HG02759 (cell line): Measurements from ENCODE around the gene ZBTB40.

ENCODE experiments used
- ATAC-seq: cut with Tn5 transposase; IDR thresholded peaks from one replicate; pipeline ENCODE4 v1.9.1; 2021; ENCODE audit warnings: mild to moderate bottlenecking, moderate library complexity; ENCODE audit not compliant: unreplicated experiment

Gene ZBTB40

DNA sequence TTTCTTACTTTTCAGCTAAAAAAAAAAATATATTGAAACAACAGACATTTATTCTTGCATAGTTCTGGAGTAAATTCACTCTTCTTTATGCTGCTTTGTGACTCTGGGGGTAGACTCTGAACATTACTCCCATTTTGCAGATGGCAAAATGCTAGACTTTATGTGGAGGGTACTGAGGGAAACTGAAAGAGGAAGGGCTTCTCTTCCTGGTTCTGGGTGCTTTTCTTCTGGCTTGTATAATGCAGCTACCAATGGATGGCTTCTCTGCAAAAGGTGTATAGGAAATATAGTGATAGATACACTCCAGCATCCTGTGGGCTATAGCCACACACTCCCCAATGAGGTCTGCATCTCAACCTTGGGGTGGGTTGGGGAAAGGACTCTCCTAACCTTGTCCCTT, 19.7 kb upstream of the ZBTB40 start:
- ATAC-seq: no peak

DNA sequence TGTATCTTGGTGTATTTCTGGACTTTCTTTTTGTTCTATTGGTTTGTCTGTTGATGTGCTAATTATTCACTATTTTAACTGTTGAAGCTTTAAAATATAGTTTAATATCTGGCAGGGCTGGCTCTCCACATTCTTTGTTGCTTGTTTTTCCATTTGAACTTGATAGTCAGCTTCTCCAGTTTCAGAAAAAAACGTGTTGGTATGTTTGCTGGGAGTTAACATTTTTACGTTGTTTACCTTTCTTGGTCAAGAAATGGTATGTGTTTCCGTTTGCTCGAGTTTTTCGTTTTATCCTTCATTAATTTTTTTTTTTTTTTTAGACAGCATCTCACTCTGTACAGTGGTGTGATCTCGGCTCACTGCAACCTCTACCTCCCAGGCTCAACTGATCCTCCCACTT, 16.9 kb upstream of the ZBTB40 start:
- no peak for ATAC-seq

- ATAC-seq: no peak
These were observed 14.7 kb upstream of the ZBTB40 start for GRCh38 chr1:22436948-22437347.

- no peak for ATAC-seq
These were observed 14.1 kb upstream of the ZBTB40 start for GRCh38 chr1:22437573-22437972.

DNA sequence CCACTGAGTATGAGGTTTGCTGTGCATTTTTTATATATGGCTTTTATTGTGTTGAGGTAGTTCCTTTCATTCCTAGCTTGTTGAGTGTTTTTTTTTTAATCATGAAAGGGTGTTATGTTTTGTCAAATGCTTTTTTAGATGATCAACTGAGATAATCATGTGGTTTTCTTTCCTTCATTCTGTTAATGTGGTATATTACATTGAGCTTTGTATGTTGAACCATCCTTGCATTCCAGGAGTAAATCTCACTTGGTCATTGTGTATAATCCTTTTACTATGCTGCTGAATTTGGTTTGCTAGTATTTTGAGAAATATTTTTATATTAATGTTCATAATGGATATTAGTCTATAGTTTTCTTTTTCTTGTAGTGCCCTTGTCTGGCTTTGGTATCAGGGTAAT, 11.1 kb upstream of the ZBTB40 start:
- no peak for ATAC-seq

- no peak for ATAC-seq
These were observed 9.3 kb upstream of the ZBTB40 start for GRCh38 chr1:22442212-22442894.

GRCh38 chr1:22443332-22443731, 8.3 kb upstream of the ZBTB40 start:
- no peak for ATAC-seq

DNA sequence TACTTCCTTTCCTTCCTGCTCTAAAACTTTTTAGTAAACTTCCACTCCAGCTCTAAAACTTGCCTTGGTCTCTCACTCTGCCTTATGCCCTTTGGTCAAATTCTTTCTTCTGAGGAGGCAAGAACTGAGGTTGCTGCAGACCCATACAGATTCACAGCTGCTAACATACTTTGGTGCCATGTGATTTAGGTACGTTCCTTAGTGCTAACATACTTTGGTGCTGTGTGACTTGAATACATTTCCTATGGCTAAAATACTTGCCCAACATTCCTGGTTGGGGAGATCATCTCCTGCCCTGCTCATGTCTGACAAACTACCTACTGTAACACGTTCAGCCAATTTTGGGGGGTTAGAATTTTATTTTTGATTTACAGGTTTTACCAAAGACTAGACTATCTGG, 6.8 kb upstream of the ZBTB40 start:
- ATAC-seq: no peak

DNA sequence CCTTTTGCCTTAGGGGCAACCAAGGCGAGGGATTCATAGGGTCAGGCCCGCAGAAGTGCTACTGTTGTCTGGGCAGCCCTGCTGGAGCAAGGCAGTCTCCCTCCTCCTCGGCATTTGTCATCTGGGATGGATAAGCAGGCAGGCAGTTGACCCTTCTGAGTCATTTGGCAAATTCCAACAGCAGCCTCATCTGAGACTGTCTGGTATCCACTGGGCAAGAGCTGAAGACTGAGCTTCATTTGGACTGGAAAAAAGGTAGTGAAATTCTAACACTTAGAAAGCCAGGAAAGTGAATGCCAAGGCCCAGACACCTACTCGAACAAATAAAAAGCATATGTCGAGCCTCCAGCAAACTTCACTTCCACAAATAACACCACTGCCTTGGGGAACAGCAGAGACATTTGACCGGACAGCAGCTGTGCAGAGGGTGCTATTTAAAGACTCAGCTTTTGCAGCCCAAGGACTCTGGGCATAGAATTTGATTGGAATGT, 4.0 kb upstream of the ZBTB40 start:
- ATAC-seq: no peak

- ATAC-seq: no peak
These were observed 2.0 kb upstream of the ZBTB40 start for GRCh38 chr1:22449636-22450035.

DNA sequence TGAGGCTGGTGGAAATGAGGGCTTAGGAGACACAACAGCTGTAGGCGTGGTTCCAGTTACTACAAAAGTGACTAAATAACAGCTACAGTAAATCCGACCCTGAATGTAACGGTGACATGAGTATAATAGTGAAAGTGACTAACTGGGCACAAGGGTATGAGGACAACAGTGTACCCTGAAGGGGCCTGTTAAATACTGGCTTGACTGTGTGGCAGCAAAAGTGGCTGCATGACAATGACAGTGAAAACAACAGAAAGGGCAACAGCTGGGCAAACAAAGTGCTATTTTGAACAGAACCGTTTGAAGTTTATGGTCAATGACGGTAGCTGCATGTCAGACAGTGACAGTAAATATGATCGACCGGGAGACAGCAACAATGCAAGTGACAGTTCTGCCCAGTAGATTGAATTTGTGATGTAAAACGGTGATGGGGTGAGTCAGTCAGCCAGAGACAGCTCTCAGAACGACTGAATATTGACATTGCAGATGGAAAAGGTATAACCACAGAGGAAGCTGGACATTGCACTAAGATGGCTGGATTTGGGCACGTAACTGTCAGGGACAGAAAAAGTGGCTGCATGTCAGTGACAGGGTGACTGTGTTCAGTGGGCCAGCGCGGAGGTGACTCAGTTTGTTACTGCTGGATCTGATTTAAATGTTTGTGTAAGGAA, 1.2 kb upstream of the ZBTB40 start:
- ATAC-seq: no peak

DNA sequence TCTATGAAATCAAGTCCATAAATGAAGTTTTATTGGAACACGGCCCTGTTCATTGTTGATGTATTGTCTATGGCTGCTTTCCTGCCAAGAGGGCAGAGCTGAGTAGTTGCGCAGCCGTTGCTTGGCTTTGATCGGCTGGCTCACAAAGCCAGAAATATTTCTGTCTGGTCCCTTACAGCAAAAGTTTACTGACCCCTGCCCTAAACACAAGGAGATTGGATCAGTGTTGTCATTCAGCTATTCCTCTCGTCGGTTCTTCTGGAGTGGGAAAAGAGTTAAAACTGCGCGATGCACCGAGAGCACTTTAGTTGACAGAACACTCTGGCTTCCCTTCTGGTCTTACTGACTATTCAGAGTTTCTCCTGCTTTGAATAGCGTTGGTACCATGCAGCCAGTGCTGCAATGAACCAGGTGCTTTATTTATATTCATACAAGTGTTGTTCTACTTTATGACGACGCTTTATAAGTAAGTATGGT, 868 bp downstream of the ZBTB40 start:
- peak; percentile 37 for ATAC-seq

GRCh38 chr1:22453181-22453580, 1.5 kb downstream of the ZBTB40 start:
- ATAC-seq: no peak

DNA sequence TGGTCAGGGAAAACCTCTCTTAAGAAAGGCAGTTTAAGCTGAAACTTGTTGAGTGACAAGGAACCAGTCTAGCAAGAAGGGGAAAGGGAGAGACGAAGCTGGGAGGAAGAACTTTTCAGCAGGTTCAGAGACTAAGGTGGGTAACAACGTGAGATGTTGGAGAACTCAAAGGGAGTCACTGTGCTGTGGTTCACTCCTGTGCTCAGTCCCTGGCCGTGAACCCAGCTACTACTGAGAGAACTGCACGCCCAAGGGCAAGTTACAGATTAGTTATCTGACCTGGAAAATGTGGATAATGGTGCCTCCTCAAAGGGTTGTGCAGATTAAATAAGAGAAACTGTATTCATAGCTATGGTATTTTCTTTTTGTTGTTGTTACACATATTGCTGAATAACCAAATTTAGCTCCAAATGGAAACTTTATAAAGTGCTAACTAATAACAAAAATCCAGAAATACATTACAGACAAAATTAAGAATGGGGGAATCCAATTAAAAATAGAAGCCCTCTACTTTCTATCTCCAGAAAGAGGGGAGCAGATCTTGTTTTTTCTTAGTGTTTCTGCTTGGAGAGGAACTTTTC, 2.9 kb downstream of the ZBTB40 start:
- no peak for ATAC-seq

DNA sequence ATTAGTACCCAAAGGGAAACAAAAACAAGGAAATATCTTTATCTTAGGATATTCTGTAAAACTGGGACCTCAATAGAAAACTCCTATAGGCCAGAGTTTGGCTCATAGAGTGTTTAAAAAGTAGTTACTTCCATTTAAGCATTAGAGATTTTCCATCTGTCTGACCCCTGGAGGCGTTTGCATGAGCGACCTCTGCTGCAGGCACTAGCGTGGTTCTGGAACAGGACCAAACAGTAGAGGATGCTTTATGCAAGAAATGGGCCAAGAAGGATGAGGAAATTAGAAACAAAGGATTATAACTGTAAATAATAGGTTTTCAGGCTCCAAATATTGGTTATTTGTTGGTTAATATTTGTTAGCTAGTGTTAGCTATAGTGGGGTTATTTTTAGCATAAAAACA, 5.7 kb downstream of the ZBTB40 start:
- no peak for ATAC-seq

GRCh38 chr1:22457836-22458235, 6.2 kb downstream of the ZBTB40 start:
- no peak for ATAC-seq

DNA sequence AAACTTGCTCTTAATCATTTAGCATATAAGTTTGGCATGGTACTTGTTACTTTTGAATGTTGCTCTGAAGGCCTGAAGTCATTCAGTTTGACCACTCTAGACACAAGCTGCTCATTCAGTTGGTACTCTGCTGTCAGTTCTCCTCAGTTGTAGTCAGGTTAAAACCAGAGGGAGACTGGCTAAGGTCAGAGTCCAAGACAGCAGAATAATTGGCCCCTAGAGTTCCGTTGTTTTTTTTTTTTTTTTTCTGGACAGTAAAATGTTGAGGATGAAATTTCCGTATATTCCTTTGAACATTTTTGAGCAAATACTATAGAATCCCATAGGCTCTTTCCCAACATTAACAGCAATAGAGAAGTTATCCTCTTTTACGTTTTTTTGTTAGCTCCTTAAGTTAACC, 9.4 kb downstream of the ZBTB40 start:
- no peak for ATAC-seq

- no peak for ATAC-seq
These were observed 10.3 kb downstream of the ZBTB40 start for GRCh38 chr1:22461678-22462527.

- ATAC-seq: no peak
These were observed 11.3 kb downstream of the ZBTB40 start for GRCh38 chr1:22462928-22463327.

GRCh38 chr1:22465015-22465565, 13.4 kb downstream of the ZBTB40 start:
- no peak for ATAC-seq

GRCh38 chr1:22465671-22466070, 14.0 kb downstream of the ZBTB40 start:
- ATAC-seq: no peak
